CD4-positive, alpha-beta T cell treated with Interleukin-6 at 100 ng/mL for 8 hours (primary cell): ENCODE measurements around the gene NFASC.
A peak's percentile ranks its signal among the peaks of the same experiment; 100 is the strongest.

Experiments used
- DNase-seq: peaks from one replicate; pipeline ENCODE4 v3.0.0-alpha.2; 2020; ENCODE audit warnings: mixed read lengths, low spot score

Gene NFASC

DNA sequence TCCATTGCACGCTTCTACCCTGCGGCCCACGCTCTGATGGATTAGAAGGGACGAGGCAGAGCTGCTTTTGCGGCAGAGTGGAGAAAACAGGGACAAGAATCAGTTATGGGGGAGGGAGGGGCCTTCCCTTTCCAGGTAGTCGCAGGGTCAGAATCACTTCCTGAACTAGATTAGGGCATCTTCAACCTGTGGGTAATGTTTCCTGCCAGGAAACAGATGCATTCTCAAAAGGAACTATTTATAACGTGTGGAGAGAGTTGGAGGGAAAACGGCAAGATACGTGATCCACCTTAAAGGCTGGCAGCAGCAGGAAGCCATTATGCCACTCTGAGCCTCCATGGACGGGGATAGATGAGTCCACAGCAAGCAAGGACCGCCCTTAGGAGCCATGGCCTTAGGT, 112.5 kb downstream of the NFASC start:
- DNase-seq = no peak

DNA sequence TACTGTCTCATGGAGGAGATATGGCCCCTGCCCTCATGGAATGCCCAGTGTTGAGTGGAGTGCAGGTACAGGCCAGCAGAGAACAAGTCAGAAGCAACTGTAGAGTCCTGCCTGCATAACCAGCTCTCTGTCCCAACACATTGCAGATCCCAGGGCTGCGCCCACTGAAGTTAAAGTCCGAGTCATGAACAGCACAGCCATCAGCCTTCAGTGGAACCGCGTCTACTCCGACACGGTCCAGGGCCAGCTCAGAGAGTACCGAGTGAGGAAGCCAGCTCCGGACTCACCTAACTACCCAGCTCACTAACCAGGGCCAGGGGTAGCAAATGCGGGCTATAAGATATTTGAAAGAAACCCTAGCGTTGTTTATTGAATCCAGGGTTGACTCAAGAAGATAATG, 113.2 kb downstream of the NFASC start:
- DNase-seq = no peak

DNA sequence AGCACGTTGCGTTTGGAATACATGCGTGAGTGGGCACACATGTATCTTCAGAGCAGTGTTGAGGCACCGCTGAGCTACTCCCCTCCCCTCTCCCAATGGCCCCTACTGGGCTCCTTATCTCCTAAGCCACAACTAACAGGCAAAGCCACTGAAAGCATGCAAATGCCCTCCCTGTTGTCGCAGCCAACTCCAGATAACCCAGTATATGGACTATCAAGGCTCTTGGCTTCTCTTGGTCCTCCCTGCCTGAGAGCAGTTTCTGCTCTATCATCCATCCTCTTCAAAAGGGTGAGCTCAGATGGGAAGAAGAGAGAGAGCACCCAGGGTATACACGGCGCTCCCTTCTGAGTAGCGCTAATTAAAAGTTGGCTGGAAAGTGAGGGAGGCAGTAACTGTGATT, 113.8 kb downstream of the NFASC start:
- no peak for DNase-seq

DNA sequence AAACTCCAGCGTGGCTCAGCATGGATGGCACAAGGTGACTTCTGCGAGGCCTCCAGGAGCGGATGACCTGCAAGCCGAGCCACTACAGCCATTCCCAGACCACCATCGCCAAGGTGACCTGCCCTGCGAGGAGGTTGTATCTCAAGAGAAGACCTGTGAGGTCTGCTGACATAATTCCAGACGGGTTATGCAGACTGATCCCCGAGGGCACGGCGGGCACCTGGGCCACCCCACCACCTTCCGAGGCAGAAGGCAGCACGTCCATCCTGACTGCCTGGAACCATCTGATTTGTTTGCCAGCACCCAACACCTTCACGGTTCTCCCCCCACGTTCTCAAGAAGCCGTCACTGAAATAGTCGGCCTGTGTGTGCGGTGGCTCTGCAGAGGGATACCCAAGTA, 115.5 kb downstream of the NFASC start:
- no peak for DNase-seq

DNA sequence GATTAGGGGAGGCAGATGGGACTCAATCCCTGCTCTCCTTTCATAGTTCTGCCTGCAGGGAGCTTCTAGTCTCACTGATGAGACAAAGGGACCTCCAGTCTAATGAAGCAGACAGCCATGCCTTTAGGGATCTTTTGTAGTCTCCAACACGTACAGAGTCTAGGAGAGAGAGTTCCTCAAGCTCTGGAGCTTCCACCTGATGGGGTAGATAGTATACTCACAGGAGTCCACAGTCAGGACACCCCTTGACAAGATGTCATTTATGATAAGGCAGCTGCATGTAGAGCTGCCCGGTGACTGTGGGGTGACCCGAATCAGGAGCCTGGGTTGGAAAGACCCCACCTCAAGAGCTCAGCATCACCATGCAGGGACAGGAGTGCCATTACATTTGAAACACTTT, 117.0 kb downstream of the NFASC start:
- no peak for DNase-seq

DNA sequence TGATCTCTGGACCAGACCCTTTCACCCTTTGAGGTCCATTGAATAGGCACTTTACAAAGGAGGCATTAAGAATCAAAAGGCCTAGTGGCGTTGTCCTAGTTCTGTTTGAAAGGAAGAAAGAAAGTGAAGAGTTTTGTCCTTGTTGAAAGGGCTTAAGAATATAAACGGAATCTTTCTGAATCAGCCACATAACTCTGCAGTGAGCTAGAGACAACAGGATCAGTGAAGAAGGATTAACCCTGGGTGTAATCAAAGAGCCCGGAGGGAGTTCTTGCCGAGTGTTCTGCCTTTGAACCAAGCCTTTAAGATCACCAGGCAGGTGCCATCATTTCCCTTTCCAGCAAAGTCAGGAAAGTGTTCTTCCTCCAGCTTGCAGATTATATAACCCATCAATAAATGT, 117.5 kb downstream of the NFASC start:
- DNase-seq = no peak

DNA sequence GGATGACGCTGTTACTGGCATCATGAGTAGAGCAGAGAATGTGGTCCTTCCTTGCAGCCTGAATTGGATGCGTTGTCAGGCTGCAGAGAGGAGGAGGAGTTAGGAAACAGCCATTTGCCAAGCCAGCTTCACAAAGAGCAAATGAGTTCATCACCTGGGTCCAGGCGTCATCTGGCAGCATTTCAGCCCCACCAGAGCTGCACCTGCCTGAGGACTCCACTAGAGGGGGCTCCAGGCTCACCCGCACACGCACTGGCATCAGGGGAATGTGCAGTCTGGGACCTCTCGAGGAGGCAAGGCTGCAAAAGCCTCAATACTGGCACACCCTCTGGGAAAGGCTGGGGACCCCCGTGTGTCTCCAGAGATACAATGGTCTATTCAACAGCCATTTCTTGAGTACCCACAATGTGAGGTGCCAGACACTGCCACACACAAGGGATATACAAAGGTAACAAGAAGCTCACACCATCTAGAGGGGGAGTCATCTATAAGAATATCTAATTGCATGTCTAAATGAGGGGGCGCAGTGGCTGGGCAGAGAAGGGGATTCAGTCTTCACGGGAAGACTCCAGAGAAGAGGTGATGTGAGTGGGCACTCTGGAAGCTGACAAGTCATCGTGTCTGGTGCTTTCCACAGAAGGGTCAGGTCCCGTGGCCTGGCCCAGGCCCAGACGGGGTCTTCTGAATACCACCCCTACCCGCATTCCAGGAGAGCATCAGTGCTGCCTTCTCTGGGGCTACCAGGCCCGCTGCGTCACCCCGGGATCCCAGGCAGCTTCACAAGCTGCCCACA, 118.8 kb downstream of the NFASC start:
- peak; percentile 25 for DNase-seq

DNA sequence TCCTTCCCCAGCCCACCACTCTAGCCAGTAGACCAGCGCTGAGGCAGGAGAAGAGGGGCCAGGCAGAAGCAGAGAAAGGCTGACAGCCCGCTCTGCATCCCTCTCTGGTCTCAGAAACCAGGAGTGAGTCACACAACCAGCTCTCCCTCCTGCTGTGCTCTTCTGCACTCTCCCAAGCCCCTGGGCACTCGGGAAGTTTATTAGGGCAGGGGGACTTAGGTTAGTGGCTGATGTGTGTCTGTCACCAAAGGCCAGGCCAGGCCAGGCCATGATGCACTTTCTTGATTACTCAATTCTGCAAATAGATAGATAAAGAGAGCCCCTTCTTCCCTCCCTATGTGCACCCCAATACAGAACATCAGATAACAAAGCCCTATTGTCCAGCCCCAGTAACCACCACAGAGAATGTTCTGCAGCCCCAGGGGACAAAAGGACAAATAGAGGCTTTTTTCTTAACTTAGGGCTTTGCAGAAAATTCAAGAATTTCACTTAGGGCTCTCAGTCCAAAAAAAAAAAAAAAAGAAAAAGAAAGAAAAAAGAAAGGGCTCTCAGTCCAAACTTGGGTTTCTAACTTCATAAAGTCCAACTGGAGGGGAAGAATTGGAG, 119.5 kb downstream of the NFASC start:
- DNase-seq = no peak

DNA sequence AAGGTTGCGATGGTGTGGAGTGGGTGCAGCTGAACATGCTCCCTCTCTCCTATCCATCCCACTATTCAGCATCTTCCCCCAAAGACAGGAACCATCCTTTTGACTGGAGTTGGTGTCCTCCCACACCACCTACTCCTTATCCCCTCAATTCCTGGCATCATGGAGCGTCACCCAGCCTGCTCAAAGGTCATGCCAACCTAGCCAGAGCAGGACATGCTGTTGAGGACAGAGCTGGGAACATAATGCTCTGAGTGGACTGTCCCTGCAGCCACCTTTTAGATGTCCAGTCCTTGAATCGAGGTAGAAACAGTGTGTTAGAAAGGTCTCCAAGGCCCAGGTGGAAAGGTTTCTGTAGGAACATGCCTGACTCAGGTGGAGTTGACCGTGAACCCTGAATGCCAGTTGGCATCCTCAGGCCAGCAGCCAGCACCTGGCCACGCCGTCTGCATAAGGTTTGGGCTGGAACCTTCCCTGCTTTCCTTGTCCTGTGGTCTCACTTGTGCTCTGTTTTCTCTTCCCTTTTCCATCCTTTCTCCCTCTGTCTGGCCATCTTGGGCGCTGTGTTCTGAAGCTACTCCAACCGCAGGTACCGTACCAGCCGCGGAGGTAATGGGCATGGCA, 120.2 kb downstream of the NFASC start:
- DNase-seq = no peak

DNA sequence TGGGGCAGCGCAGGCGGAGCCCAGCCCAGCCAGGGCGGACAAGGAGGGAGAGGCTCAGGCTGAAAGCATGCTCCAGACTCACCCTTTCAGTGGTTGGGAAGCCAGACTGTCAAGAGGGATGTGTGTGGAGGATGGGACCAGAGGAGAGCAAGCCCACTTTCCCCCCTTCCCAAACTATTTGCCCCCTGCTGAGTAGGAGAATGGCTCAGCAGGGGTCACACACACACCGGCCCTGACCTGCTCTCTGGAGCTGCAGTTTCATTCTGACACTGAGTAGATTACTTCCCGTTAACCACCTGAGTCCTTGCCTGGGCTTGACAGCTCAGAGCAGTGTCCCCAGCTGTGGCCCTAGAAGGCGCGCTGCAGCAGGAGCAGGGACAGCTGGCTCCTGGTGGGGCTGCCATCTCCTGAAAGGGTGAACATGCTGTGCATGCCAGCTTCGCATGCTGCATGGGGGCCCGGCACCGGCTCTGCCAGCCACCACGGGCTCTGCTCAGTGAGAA, 120.7 kb downstream of the NFASC start:
- no peak for DNase-seq

DNA sequence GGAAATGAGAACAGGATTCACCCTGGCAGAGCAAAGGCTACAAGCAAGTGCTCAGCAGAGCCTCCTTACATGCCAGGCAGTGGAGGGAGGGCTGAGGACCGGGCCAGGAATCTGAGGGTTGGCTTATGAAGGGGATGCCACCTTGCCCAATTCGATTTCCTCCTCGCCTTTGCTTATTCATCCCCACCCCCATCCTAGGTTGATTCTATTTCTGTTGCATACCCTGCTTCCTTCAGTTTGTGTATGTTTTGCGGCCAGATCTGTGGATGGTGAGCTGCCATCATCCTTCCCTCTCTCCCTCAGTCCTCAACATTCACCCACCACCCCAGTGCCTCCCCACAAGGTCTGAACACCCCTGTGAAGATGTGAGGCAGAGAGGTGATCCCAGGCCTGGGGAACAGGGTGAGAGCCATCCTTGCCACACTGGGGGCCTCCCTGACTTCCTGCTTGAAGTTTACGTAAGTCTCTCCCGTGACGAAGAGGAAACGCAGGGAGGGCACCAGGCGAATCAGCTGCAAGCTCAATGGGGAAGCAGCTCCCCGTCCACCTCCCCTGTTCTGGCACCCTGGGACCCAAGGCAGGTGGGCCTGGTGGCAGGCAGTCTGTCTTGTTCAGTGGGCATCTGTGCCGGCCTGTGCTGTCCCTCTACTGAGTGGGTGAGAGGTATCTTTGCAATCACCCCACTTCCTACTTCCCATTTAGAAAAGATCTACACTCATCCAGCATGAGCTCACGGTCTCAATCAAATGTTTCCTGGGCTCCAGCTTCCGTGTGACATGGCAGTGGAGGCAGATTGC, 121.7 kb downstream of the NFASC start:
- DNase-seq = no peak

DNA sequence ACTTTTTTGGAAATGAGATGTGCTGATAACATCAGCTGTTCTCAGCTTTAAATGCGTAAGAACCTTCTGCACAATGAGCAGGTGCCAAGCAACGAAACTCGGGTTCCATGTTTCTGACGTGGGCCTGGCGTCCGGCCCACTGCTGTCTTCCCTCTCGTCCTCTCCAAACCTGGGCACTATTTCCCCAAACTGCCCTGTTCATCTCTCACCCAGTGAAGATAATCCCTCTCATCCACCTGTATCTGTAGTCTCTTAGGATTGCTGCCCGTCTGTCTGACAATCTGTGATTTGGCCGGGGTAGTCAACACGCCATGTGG, 122.3 kb downstream of the NFASC start:
- DNase-seq = no peak

DNA sequence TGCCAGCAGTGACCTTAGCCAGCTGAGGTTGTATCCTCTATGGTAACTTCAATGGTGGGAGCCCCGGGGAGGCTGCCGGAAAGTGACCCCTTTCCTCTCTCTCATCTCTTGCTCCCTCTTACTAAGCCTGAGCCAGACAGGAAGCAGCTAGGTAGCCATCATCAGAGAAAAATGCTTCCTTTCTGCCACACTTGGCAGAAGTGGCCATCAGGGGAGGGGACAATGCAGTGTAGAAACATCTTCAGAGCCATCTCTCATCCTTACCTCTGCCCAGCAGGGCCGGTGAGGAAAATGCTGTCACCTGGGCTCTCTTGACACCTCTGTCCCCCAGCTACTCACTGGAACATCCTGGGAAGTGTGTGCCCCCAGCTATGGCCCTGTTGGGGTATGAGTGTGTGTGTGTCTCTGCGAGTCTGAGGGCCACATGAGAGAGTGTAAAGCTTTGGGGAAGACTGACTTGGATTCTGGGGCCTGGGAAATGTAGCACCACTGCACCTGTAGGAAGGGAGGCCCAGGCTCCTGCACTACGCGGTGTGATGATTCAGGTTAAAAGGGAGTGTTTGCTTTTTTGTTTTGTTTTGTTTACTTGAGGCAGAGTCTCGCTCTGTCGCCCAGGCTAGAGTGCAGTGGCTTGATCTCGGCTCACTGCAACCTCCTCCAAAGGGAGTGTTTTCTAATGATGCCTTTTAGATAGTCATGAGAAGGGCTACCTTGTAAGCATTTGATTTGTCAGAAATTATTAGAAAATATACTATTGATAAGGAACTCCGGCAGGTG, 123.6 kb downstream of the NFASC start:
- DNase-seq = no peak

DNA sequence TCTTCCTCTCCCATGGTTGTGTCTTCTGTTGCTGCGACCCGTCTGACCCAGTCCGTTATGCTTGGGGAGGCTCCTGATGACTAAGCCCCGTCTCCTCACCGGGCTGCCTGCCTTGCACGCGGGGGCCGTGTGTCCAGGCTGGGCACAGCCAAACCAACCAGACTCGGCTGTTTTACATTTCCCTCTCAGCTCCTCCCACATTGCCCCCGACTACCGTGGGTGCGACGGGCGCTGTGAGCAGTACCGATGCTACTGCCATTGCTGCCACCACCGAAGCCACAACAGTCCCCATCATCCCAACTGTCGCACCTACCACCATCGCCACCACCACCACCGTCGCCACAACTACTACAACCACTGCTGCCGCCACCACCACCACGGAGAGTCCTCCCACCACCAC, 126.3 kb downstream of the NFASC start:
- DNase-seq = no peak

DNA sequence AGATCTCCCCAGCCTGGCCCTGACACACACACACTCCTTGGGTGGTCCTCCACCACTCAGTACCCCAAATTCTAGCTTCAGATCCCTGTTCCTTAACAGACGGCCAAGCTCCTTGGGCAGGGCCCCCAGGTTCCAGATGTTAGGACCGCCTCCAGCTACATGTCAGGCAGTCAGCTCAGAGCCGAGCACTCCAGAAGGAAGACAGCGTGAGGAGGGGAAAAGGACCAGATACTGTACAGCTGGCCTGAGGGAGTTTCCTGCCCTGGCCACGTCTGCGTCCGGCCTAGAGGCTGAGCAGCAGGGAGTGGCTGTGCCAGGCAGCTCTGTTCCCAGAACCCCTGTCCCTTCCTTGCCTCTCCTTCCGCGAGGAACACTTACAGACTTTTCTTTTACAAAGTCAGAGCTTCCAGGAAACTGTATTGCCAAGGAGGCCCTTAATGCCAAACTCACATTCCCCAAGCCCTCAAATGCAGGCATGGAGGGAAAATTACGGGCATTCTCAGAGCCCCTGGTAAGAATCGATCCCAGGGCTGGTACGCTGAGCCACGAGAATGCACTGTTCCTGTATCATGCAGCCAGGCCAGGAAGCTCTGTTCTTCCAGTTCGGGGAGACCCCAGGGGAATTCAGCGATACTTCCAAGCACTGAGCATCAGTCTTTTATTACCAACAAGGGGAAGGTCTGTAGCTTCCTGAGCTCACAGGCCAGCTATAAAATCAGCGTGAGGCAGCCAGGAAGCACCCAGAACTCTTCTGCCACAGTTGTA, 127.1 kb downstream of the NFASC start:
- no peak for DNase-seq

DNA sequence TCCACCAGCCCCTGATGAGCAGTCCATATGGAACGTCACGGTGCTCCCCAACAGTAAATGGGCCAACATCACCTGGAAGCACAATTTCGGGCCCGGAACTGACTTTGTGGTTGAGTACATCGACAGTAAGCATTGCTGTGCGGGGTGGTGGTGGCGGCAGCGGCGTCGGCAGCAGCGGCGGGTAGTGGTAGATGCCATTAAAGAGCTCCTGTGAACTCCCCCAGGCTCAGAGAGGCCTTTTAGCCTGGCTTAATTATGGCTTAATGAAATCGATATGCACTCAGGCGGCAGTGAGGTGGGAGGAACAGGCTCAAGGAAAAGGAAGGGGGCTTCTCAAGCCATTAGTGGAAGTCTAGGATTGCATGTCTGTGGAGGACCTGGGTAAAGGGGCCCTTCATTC, 130.5 kb downstream of the NFASC start:
- DNase-seq = no peak

DNA sequence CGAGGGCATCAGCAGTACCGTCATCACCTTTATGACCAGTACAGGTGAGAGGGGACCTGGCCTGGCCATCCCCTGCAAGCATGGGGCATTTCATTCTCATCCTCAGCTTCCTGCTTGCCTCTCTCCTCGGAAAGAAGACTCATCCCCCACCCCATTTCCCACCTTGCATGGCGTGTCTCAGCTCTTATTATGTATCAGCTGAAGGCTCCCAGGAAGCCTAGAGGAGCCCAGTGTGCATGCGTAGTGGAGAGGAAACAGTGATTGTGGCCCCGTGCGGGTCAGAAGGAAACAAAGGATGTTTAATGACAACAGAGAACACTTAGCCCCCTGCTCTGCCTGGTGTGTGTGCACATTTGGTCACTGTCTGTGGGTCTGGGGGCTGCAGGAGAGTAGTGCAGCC, 132.0 kb downstream of the NFASC start:
- no peak for DNase-seq

DNA sequence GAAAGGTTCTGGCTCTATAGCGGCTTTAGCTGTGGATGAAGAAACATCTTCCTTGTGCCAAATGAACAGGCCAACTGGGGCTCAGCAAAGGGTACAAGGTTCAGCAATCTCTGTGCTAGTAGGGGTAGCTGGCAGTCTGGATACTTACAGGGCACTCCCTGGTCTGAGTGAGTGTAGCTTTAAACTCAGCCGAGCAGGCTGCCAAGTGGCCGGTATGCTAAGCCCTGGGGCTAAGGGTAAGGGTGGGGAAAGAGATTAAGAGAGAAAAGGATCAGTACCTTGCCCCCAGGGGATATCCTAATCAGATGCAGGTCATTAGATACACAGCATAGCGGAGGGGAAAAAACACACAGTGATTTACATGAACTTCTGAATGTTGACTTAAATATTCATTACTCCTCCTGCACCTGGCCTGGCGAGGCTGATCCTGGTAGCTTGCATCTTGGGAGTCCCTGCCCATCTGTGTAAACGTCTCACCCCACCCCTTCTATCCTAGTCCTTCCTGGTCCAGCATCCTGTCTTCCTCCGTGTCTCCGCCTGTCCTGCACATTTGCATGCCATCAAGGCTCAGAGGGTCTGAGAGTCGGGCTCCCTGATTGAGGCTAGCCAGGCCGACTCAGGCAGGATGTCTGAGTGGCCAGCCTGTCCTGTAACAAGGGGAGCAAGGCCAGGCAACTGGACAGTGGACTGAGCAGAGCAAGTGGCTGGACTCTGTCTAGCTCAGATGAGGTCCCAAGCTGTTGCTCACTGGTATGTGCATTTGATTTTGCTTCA, 132.9 kb downstream of the NFASC start:
- DNase-seq = no peak

DNA sequence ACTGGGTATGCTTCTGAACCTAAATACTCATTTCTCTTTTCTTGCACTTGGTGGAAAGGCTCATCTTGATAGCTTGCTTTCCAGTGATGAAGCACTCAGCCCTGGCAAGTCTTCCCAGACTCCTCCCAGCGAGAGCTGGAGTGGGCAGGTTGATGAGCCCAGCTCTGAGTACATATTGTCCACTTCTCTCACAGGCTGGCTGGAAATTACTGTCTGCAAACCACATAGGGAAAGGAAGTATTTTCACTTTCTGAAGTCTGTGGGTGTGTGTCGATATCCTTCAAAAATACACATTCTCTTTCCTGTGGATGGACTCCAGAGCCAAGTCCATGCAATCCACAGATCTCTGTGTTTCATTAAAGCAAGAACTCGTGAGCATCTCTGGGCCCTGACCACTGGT, 133.7 kb downstream of the NFASC start:
- no peak for DNase-seq

DNA sequence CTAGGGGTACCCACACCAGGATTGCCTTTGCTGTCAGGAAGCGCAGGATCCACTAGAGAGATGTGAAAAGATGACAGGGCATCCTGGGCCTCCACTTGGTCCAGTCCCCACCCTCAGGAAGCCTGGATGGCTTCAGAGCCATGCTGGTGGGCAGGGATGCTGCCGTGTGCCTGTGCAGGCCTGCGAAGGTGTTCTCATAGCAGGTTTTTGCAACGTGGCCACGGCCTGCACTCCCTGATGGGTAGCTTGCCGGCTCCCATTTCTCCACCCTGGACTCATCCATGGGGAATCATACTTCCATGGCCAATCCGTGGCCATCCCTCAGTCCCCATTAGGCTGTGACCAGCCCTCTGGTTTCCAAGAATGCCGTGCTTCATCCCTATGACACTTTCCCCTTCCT, 138.2 kb downstream of the NFASC start:
- DNase-seq = no peak
